ENCODE measurements around the gene FBXW9. TPM values are rescaled to one million over a fixed set of nuclear protein-coding genes. Genes with fewer than 3 reads are reported as not detected.

FBXW9 gene
- total and polyA plus RNA-seq, 2 of the 8 experiments (the other 6 are each of a cell fraction or from before 2014, with no cell fraction given), result 10.8 to 30.1 TPM

DNA sequence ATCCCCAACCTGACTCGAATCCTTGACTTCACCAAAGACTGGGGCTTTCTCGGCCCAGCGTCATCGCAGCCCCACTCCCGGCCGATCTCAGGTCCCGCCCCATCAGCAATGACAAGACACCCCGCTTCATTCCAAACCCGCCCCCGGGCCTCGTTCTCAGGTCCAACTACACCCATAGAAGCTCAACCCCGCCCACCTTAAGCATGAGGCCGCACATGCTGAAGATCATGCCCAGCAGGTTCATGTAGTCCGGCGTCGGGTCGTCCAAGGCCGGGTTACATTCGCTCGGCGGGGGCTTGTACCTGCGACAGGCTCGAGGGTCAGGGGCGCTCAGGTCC, 27.5 kb downstream of the FBXW9 start:
- H3K18ac ChIP-seq (ENCODE audit: extremely low read depth, low read length), result no peak overlapping the region
- DNase-seq (ENCODE audit: low read depth in 1 of 2, low spot score in 2 of 2), result peak in 1 of 2 experiments; percentile 70
- no peak overlapping the region for H2AK5ac ChIP-seq (ENCODE audit: low read depth, low read length)
- peaks cover 0 to 22% of the 10 kb centered on the region in 2 experiments; a peak in 1 of 4 replicates for H3K79me2 ChIP-seq (ENCODE audit: control insufficient read depth in 1 of 2, insufficient read depth in 2 of 2, low read length in 2 of 2)
- H3K27ac ChIP-seq (ENCODE audit: low read depth, low read length), result peak overlapping the region; percentile 99; the same call in 1 of the 2 replicates
- H4K5ac ChIP-seq (ENCODE audit: insufficient read length, low read depth, low read length), result peak overlapping the region; percentile 20
- peak overlapping the region; percentile 83; the same call in 1 of the 2 replicates for H4K8ac ChIP-seq (ENCODE audit: extremely low read depth, insufficient read depth, low read length)
- peak overlapping the region; percentile 98; the same call in 1 of the 2 replicates for H2AFZ ChIP-seq (ENCODE audit: low read length)
- H3K4me3 ChIP-seq (ENCODE audit: extremely low read depth in 1 of 4, insufficient read depth in 2 of 4, low read depth in 3 of 4, low read length in 4 of 4), result peak overlapping the region; percentile 78 to 95 (median 85)
- no peaks in the 10 kb centered on the region; a peak in 1 of 7 replicates for H3K27me3 ChIP-seq (replicated peaks in 1 of 4; ENCODE audit: control insufficient read depth in 3 of 4, extremely low read depth in 1 of 4, insufficient read depth in 3 of 4, low read length in 3 of 4)
- H2BK12ac ChIP-seq (ENCODE audit: low read depth, low read length), result no peak overlapping the region
- no peaks in the 10 kb centered on the region for H3K9me3 ChIP-seq (ENCODE audit: insufficient read depth in 2 of 2, low read depth in 1 of 2, low read length in 1 of 2)
- H2BK5ac ChIP-seq (ENCODE audit: low read depth, low read length), result 0 out of 2 replicates have a peak overlapping the region, but pooled peaks have one; percentile 62
- peaks cover 24% of the 10 kb centered on the region for H3K23me2 ChIP-seq (ENCODE audit: low read depth, low read length)
- no peak for TF ChIP-seq RFX5 (IDR thresholded peaks at IDR 0.05; ENCODE audit: borderline replicate concordance, low read depth, low read length)
- peak; percentile 7; the same call in 1 of the 2 replicates for TF ChIP-seq MAX (IDR thresholded peaks at IDR 0.05)
- H4K91ac ChIP-seq (replicated peaks; ENCODE audit: insufficient read length, low read length), result no peak overlapping the region
- peak overlapping the region; percentile 81 to 94 (median 86) for H3K9ac ChIP-seq (replicated peaks in 1 of 4; ENCODE audit: extremely low read depth in 1 of 4, low read depth in 3 of 4, low read length in 3 of 4)
- H2BK120ac ChIP-seq (replicated peaks; ENCODE audit: low read depth, low read length), result no peak overlapping the region
- H3K79me1 ChIP-seq (ENCODE audit: low read depth, low read length), result peaks cover 4% of the 10 kb centered on the region; the same call in 1 of the 2 replicates
- no peak overlapping the region for H2BK20ac ChIP-seq (ENCODE audit: low read length)
- POLR2A ChIA-PET (ENCODE audit: partially characterized antibody), result interaction anchor here (0.6 to 5.3 kb wide), 16 partner anchors 9 to 184 kb away, joined by 3 to 23 read pairs (median 4); partner anchors contain the start of genes DHPS, GET3, TNPO2 and TRIR
- no peak overlapping the region for H3K56ac ChIP-seq (replicated peaks; ENCODE audit: insufficient read length, low read depth, low read length)
- no peak overlapping the region for H2BK15ac ChIP-seq (ENCODE audit: low read length)
- H3K4ac ChIP-seq (replicated peaks; ENCODE audit: insufficient read length, low read depth, low read length), result no peak overlapping the region
- H3K23ac ChIP-seq (ENCODE audit: insufficient read length), result no peak overlapping the region
- H3K4me2 ChIP-seq (ENCODE audit: insufficient read depth in 1 of 2, low read depth in 2 of 2, low read length in 2 of 2), result peak overlapping the region; percentile 86 to 95
- FAIRE-seq, result no peak
- peaks cover 3 to 16% of the 10 kb centered on the region in 2 experiments for H4K20me1 ChIP-seq (replicated peaks in 1 of 2; ENCODE audit: control insufficient read depth in 1 of 2, insufficient read depth in 2 of 2, low read length in 2 of 2)
- peaks cover under 1 to 12% (median 8%) of the 10 kb centered on the region in 4 experiments; a peak in 7 of 8 replicates for H3K36me3 ChIP-seq (ENCODE audit: control insufficient read depth in 2 of 4, insufficient read depth in 4 of 4, low read length in 3 of 4)
- H3K14ac ChIP-seq (ENCODE audit: insufficient read length), result no peak overlapping the region
- CTCF ChIA-PET (ENCODE audit: partially characterized antibody), result interaction anchor here (1.2 to 1.4 kb wide), 2 partner anchors 12 to 123 kb away, joined by 3 to 5 read pairs; no protein-coding TSS in a partner anchor
- WGBS, 2 experiments (ENCODE audit: extremely low coverage in 1 of 2, insufficient coverage in 1 of 2, insufficient read length in 1 of 2, insufficient replicate concordance in 2 of 2, low coverage in 1 of 2, low lambda C conversion rate in 2 of 2, missing lambda C conversion rate in 1 of 2), result 4% methylated on average over 23 of the region's 24 CpGs; no CpG with 5 or more reads in 1 of the 2 experiments
- H3K4me1 ChIP-seq (replicated peaks in 1 of 4; ENCODE audit: control insufficient read depth in 3 of 4, insufficient read depth in 4 of 4, low read length in 3 of 4), result peaks cover 3 to 22% (median 7%) of the 10 kb centered on the region in 4 experiments

Measured in H1 (cell line).